GM18951 (cell line): ENCODE data around the gene ACYP2.

Experiments used
- POLR2A ChIP-seq: IDR thresholded peaks from 4 replicates; pipeline ENCODE4 v1.6.1; 2011; ENCODE audit warnings: mild to moderate bottlenecking; ENCODE audit not compliant: insufficient read length, insufficient read depth; ENCODE audit errors: extremely low read depth
- in situ Hi-C: fragments of 300-500 bp; cut with MboI; formaldehyde crosslinking; loops from one replicate; pipeline ENCODE4 v1.12.0; 2022; ENCODE audit warnings: low sequenced_read_pairs, mixed read lengths, inconsistent platforms; ENCODE audit not compliant: unreplicated experiment

ACYP2 gene

DNA sequence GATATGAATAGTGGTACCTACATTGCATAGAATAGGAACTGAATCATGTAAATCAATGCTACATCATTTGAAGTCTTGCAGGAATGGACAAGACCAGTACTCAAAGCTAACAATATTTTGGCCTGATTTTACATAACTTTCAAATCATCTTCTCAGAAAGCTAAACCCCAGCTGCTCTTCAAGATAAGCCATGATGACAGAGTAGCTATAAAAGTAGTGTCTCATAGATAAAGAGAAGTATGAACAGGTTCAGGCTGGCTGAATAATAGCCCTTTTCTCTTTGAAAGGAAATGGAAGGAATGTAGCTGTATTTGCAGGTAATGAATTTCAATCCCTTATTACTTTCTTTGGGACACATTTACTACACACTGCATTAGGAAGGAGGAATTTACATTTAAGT is 112.4 kb downstream of the ACYP2 start:
- no peak for TF ChIP-seq POLR2A
- in situ Hi-C loops: no loop called here

DNA sequence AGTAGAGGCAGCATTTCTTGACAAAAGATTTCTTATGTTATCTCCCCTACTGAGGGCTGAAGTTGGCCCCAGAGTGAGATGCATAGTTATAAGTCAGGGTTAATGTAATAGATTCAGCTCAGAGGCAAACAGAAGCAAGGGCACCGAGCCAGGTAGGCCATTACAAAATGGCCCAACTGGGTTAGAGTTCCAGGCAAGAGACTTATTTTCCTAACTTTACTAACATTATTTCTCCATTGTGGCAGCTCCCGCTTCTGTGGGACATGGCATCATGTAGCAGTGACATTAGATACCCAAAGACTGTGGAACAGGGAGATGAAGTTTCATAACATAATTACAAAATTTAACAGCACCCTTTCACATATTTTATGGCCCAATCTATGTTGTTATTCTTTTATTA is 113.5 kb downstream of the ACYP2 start:
- in situ Hi-C loops: no loop called here
- TF ChIP-seq POLR2A: no peak

DNA sequence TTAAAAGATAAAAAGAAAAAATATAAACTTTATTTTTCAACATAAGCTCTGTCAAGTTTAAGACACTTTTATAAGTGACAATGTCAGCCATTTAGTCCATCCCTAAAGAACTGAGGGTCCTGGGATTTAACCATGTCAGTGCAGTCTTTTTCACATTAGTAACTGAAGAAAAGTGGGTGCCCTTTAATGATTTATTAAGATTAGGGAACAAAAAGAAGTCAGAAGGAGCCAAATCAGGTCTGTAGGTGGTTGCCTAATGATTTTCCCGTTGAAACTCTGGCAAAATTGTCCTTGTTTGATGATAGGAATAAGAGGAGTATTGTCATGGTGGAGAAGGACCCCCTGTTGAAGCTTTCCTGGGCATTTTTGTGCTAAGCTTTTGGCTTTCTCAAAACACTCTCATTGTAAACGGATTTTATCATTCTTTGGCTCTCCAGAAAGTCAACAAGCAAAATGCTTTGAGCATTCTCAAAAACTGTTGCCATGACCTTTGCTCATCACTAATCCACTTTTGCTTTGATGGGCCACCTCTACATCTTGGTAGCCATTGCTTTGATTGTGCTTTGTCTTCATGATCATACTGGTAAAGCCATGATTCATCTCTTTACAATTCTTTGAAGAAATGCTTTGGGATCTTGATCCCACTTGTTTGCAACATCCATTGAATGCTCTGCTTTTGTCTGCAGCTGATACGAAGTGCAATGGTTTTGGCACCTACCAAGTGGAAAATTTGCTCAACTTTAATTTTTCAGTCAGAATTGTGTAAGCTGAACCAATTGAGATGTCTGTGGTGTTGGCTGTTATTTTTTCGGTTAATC is 118.6 kb downstream of the ACYP2 start:
- in situ Hi-C loops: no loop called here
- no peak for TF ChIP-seq POLR2A

DNA sequence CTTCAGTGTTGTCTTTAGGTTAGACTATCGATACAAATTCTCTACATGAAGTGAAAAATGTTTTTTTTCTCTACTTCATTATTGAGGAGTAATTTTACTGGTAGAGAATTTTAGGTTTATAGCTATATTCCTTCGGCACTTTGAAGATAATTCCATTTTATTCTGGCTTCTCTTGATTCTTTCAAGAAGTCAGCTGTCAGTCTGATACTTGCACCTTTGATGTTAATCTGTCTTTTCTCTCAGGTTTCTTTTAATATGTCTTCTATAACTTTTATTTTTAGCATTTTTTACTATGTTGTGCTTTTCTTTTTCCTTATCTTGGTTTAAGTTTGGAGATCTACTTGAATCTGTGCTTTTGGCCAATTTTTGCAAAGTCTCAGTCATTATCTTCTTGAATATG is 122.0 kb downstream of the ACYP2 start:
- in situ Hi-C loops: no loop called here
- no peak for TF ChIP-seq POLR2A

GRCh38 chr2:54239427-54239826 is 124.0 kb downstream of the ACYP2 start:
- in situ Hi-C loops: no loop called here

DNA sequence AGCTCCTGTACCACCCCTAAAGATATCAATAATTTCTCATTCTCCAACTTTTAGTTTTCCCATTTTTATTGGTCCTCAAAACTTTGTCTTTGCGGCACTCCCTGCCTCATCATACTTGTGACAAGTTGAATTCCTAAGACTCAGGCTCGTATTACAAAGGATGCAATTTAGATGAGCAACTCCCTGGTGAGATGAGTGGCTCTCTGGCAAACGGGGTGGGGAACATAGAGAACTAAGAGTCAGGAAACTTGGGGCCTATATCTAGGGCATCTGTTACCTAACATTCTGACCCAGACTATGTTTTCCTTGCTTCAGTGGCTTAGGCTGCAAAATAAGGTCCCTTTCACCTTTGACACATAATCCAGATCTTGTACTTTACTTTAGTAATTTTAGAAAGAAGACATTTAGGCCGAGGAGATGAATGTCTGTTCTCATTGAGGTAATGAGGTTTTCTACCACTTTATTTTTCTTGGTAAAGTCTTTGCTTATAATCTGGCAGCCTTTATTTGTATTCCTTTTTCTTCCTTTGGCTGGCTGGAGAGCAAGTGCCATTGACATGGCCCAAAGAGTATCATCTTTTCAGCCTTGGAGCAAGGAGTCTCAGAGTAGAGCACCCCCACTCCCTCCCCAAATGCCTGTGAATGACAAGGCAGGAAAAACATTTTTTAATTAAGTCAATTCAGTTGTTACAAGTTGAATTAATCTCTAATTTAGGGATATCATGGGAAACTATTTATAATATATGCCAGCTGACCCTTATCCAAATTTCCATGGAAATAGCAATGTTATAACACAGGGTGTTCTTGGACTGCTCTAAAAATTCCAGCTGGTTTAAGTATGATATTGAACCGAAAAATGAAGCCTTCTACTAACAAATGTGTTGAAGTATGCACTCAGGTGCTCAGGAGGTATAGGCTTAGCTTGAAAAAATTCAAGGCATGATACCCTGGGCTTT is 125.4 kb downstream of the ACYP2 start:
- no peak for TF ChIP-seq POLR2A
- in situ Hi-C loops: no loop called here

More at GRCh38 chr2:54239427-54239826, 124.0 kb downstream of the ACYP2 start:
- no peak for TF ChIP-seq POLR2A

GRCh38 chr2:54247115-54247514 is 131.7 kb downstream of the ACYP2 start:
- no peak for TF ChIP-seq POLR2A

DNA sequence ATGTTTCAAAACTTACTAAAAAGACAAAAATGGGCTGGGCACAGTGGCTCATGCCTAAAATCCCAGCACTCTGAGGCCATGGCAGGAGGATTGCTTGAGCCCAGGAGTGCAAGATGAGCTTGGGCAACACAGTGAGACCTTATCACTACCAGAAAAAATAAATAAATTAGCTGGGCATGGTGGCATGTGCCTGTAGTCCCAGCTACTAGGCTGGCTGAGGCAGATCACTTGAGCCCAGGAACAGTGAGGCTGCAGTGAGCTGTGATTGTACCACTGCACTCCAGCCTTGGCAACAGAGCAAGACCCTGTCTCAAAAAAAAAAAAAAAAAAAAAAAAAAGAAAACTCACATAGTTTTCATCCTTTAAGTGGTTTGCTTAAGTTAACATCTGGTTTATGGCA is 134.2 kb downstream of the ACYP2 start:
- in situ Hi-C loops: no loop called here
- no peak for TF ChIP-seq POLR2A

More at GRCh38 chr2:54247115-54247514, 131.7 kb downstream of the ACYP2 start:
- in situ Hi-C loops: no loop called here

DNA sequence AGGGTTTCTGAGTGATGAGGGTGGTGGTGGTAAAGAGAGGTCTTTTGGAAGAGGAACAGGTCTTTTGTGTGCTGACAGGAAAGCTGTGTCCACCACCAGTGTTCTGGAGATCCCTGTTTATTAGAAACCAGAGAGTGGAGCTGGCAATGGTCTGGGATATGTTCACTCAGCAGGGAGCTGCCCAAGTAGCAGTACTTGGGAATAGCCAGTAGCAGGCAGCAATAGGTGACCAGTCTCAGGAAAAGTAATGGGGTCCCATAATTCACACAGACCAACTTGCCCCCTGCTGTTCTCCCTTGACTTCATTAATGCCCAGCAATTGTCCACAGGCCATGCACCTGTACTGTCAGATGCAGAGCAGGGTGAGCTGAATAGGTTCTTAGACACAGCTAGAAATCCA is 138.8 kb downstream of the ACYP2 start:
- no peak for TF ChIP-seq POLR2A

GRCh38 chr2:54255230-54256090 is 140.0 kb downstream of the ACYP2 start:
- TF ChIP-seq POLR2A: no peak
- in situ Hi-C loops: no loop called here

More for the DNA sequence above, 138.8 kb downstream of the ACYP2 start:
- in situ Hi-C loops: no loop called here

GRCh38 chr2:54256091-54256694 is 140.8 kb downstream of the ACYP2 start, which contains the start of gene TSPYL6:
TSPYL6 (minus strand) TSS chr2:54256229; CDS start chr2:54256151, 78 bp downstream.
- in situ Hi-C loops: no loop called here
- TF ChIP-seq POLR2A: no peak

DNA sequence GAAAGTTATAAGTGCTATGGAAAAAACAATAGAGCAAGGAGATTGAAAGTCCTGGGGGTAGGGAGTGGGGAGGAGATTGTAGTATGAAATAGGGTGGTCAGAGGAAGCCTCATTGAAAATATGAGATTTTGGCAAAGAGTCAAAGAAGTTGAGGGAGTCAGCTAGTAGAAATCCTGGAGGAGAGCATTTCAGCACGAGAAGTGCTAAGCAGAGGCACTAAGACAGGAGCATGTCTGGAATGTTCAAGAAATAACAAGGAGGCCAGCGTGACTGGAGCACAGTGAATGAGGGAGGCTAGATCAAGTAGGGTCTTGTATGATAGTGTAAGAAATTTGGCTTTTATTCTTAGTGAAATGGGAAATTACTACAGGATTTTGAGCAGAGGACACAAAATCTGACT is 142.8 kb downstream of the ACYP2 start:
- in situ Hi-C loops: no loop called here
- no peak for TF ChIP-seq POLR2A

- TF ChIP-seq POLR2A: no peak
These were observed 144.2 kb downstream of the ACYP2 start for GRCh38 chr2:54259413-54260240.

More at GRCh38 chr2:54259413-54260240, 144.2 kb downstream of the ACYP2 start:
- in situ Hi-C loops: no loop called here
